Endodermal cell (in vitro differentiated cells): Measurements from ENCODE around the gene UBA5. TPM values are rescaled to one million over a fixed set of nuclear protein-coding genes. Genes with fewer than 3 reads are reported as not detected.

Source experiments
- DNase-seq: peaks from one replicate; pipeline ENCODE4 v3.0.0-alpha.2; 2017
- H3K27ac ChIP-seq: 2 replicates; pipeline ENCODE4 v1.5.1; 2013; ENCODE audit warnings: mild to moderate bottlenecking, low read depth, low read length, moderate library complexity
- H3K27me3 ChIP-seq: 2 replicates; pipeline ENCODE4 v1.6.1; 2013; ENCODE audit warnings: mild to moderate bottlenecking, low read length, moderate library complexity; ENCODE audit not compliant: insufficient read depth, control insufficient read depth, poor library complexity, severe bottlenecking
- H3K36me3 ChIP-seq: 2 replicates; pipeline ENCODE4 v1.7.0; 2013; ENCODE audit warnings: mild to moderate bottlenecking, low read length, moderate library complexity; ENCODE audit not compliant: control insufficient read depth, insufficient read depth
- H3K4me1 ChIP-seq: one replicate; pipeline ENCODE4 v1.7.0; 2013; ENCODE audit warnings: low read length; ENCODE audit not compliant: control insufficient read depth, insufficient read depth
- H3K4me3 ChIP-seq: 2 replicates; pipeline ENCODE4 v1.5.1; 2013; ENCODE audit warnings: mild to moderate bottlenecking, low read length, moderate library complexity
- H3K9ac ChIP-seq: 2 replicates; pipeline ENCODE4 v1.6.1; 2013; ENCODE audit warnings: mild to moderate bottlenecking, low read length, moderate library complexity; ENCODE audit not compliant: poor library complexity, severe bottlenecking; ENCODE audit errors: extremely low read depth
- H3K9me3 ChIP-seq: 2 replicates; pipeline ENCODE4 v1.6.1; 2013; ENCODE audit warnings: mild to moderate bottlenecking, low read length, moderate library complexity; ENCODE audit not compliant: control insufficient read depth
- H3K27ac Mint-ChIP-seq: 2 replicates; pipeline ENCODE4 v1.8.0; 2020; ENCODE audit warnings: mixed read lengths
- H3K27me3 Mint-ChIP-seq: 2 replicates; pipeline ENCODE4 v1.8.0; 2021; ENCODE audit warnings: mild to moderate bottlenecking, mixed read lengths; ENCODE audit not compliant: insufficient read depth
- H3K36me3 Mint-ChIP-seq: 2 replicates; pipeline ENCODE4 v1.8.0; 2020; ENCODE audit warnings: low read depth, mixed read lengths
- H3K4me1 Mint-ChIP-seq: 2 replicates; pipeline ENCODE4 v1.8.0; 2020; ENCODE audit warnings: mixed read lengths
- H3K4me3 Mint-ChIP-seq: 2 replicates; pipeline ENCODE4 v1.8.0; 2020; ENCODE audit warnings: mild to moderate bottlenecking, moderate library complexity, mixed read lengths
- H3K9me3 Mint-ChIP-seq: 2 replicates; pipeline ENCODE4 v1.8.0; 2020; ENCODE audit warnings: mild to moderate bottlenecking, mixed read lengths
- CTCF ChIP-seq: fragments of 200-600 bp; sonication (generic); conservative IDR thresholded peaks from 2 replicates; pipeline ENCODE4 v1.5.0; 2021; ENCODE audit warnings: antibody characterized with exemption, mild to moderate bottlenecking
- WGBS, 2 experiments: methylation state at CpG; one replicate each; pipeline versions ENCODE4 v1.1.5 to v1.1.7; 2013; ENCODE audit warnings: missing lambda C conversion rate in 2 of 2, mixed read lengths in 1 of 2; ENCODE audit not compliant: insufficient coverage in 1 of 2, insufficient read length in 1 of 2; 5-methylcytosine and 5-hydroxymethylcytosine counted together
- total RNA-seq, 2 donors: library from RNA; stranded (reverse); fragmentation: NEBNext Ultra II Directional in 1 of 2; extraction: Animal tissue kit (Norgen Biotek cat#: 25700) in 1 of 2; gene quantifications; 2 replicates in 1 of 2; 3 replicates in 1 of 2; pipeline ENCODE4 v1.2.1, GENCODE V29; 2021

UBA5 gene
- total RNA-seq, 2 donors from 2014 or later, result 46.1 to 58.4 TPM

- Mint-ChIP-seq H3K27ac (no peak overlapping the region), H3K27me3 (no peaks in the 10 kb centered on the region), H3K36me3 (peaks cover 39% of the 10 kb centered on the region), H3K4me1 (no peaks in the 10 kb centered on the region), H3K9me3 (no peaks in the 10 kb centered on the region), H3K4me3 (no peak overlapping the region)
- no peak overlapping the region for H3K27ac ChIP-seq
- no peak for TF ChIP-seq CTCF
- no peaks in the 10 kb centered on the region for H3K9me3 ChIP-seq
- 100% methylated on average over 1 of the region's 1 CpG for WGBS, 2 experiments
- no peak for DNase-seq
- H3K9ac ChIP-seq, result no peak overlapping the region
- no peak overlapping the region for H3K4me3 ChIP-seq
- no peaks in the 10 kb centered on the region for H3K27me3 ChIP-seq
- no peaks in the 10 kb centered on the region for H3K4me1 ChIP-seq
- peaks cover 82% of the 10 kb centered on the region for H3K36me3 ChIP-seq
Observed at GRCh38 chr3:132695422-132695821, 35.3 kb downstream of the UBA5 start.

DNA sequence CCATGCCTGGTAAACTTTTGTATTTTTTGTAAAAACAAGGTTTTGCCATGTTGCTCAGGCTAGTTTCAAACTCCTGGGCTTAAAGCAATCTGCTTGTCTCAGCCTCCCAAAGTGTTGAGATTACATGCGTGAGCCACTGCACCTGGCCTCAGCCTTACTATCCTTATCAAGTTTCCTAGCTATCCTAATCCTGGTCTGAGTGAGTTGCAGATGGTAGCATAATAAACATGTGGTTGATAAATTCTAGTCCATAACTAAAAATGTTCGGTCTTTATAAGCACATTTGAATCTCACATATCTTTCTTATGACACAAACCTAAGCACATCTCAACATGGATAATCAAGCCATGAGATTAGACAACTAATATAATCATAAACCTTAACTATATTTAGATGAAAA lies 43.6 kb downstream of the UBA5 start:
- TF ChIP-seq CTCF, result no peak
- peaks cover 81% of the 10 kb centered on the region for H3K36me3 ChIP-seq
- peaks cover 62% of the 10 kb centered on the region for H3K36me3 Mint-ChIP-seq

GRCh38 chr3:132709761-132710160 lies 49.6 kb downstream of the UBA5 start:
- Histone ChIP-seq H3K9me3 (no peaks in the 10 kb centered on the region), H3K36me3 (peaks cover 71% of the 10 kb centered on the region), H3K4me1 (no peaks in the 10 kb centered on the region), H3K27ac (no peak overlapping the region), H3K4me3 (no peak overlapping the region), H3K9ac (no peak overlapping the region), H3K27me3 (no peaks in the 10 kb centered on the region)
- Mint-ChIP-seq H3K27ac (no peak overlapping the region), H3K4me3 (no peak overlapping the region), H3K4me1 (no peaks in the 10 kb centered on the region), H3K36me3 (peaks cover 44% of the 10 kb centered on the region), H3K27me3 (no peaks in the 10 kb centered on the region), H3K9me3 (no peaks in the 10 kb centered on the region)
- TF ChIP-seq CTCF, result no peak
- 94 to 95% methylated on average over 5 of the region's 5 CpGs for WGBS, 2 experiments
- no peak for DNase-seq

More for the DNA sequence above, 43.6 kb downstream of the UBA5 start:
- Histone ChIP-seq H3K4me3 (no peak overlapping the region), H3K27me3 (no peaks in the 10 kb centered on the region), H3K4me1 (no peaks in the 10 kb centered on the region), H3K9ac (no peak overlapping the region), H3K9me3 (no peaks in the 10 kb centered on the region), H3K27ac (no peak overlapping the region)
- 85% methylated on average over 2 of the region's 2 CpGs; no CpG with 5 or more reads in 1 of the 2 experiments for WGBS, 2 experiments
- Mint-ChIP-seq H3K4me1 (no peaks in the 10 kb centered on the region), H3K9me3 (no peaks in the 10 kb centered on the region), H3K27ac (no peak overlapping the region), H3K4me3 (no peak overlapping the region), H3K27me3 (no peaks in the 10 kb centered on the region)
- no peak for DNase-seq
